Left ventricle myocardium inferior (tissue), 1 donor: ENCODE results near the gene MEGF11. TPM values are rescaled to one million over a fixed set of nuclear protein-coding genes. Genes with fewer than 3 reads are reported as not detected.

ENCODE experiments used
- DNase-seq: peaks from one replicate; pipeline ENCODE4 v3.0.0-alpha.2; 2020
- H3K27ac ChIP-seq: fragments of 200-600 bp; replicated peaks from 2 replicates; pipeline ENCODE4 v1.8.0; 2021
- H3K27me3 ChIP-seq: fragments of 200-600 bp; 2 replicates; pipeline ENCODE4 v1.8.0; 2021; ENCODE audit warnings: low read depth
- H3K36me3 ChIP-seq: fragments of 200-600 bp; 2 replicates; pipeline ENCODE4 v1.8.0; 2021
- H3K4me1 ChIP-seq: fragments of 200-600 bp; 2 replicates; pipeline ENCODE4 v1.8.0; 2021
- H3K4me3 ChIP-seq: fragments of 200-600 bp; 2 replicates; pipeline ENCODE4 v1.8.0; 2021; ENCODE audit warnings: mild to moderate bottlenecking, moderate library complexity
- H3K9me3 ChIP-seq: fragments of 200-600 bp; replicated peaks from 2 replicates; pipeline ENCODE4 v1.8.0; 2021
- CTCF ChIP-seq: fragments of 200-600 bp; IDR thresholded peaks from 2 replicates; pipeline ENCODE4 v1.8.0; 2021; ENCODE audit warnings: antibody characterized with exemption, mild to moderate bottlenecking, borderline replicate concordance
- intact Hi-C: fragments of 100-400 bp; cut with micrococcal nuclease; formaldehyde crosslinking; loops from one replicate; pipeline ENCODE4 v1.11.0; 2022
- long read RNA-seq: library from polyadenylated mRNA; unstranded; transcript quantifications from one replicate; pipeline ENCODE4 v2.0.0, GENCODE V29; 2021
- total RNA-seq: library from RNA; stranded (reverse); fragmentation: NEBNext Ultra II Directional; extraction: Animal tissue kit (Norgen Biotek cat#: 25700); gene quantifications from one replicate; pipeline ENCODE4 v1.2.1, GENCODE V29; 2021
- donor health status: DM: no; HTN: yes; CAD: no; lungs with severe emphysema.

The MEGF11 gene
- not detected for total RNA-seq
- long read RNA-seq: 0 reads

- Histone ChIP-seq H3K4me3 (peak within 1 kb of the TSS; percentile 74), H3K36me3 (no peaks in the 10 kb centered on the region), H3K9me3 (no peaks in the 10 kb centered on the region), H3K27ac (no peak within 1 kb of the TSS), H3K4me1 (peaks cover 32% of the 10 kb centered on the region), H3K27me3 (peaks cover 96% of the 10 kb centered on the region)
- DNase-seq: peak; percentile 25
- intact Hi-C loops: no loop called here
- no peak for TF ChIP-seq CTCF
Measured at GRCh38 chr15:66253418-66254088, at the start of gene MEGF11. Gene MEGF11 (minus strand): TSS chr15:66253750. CDS start chr15:66128403, 125,347 bp downstream.

GRCh38 chr15:66302489-66303278 is 49.1 kb upstream of the MEGF11 start:
- no peak for DNase-seq
- peaks cover 37% of the 10 kb centered on the region for H3K36me3 ChIP-seq
- intact Hi-C loops: no loop called here
- no peak overlapping the region for H3K4me3 ChIP-seq
- no peaks in the 10 kb centered on the region for H3K9me3 ChIP-seq
- no peak for TF ChIP-seq CTCF
- no peak overlapping the region for H3K27ac ChIP-seq
- peaks cover 4% of the 10 kb centered on the region for H3K4me1 ChIP-seq
- H3K27me3 ChIP-seq: no peaks in the 10 kb centered on the region

- Histone ChIP-seq H3K27me3 (no peaks in the 10 kb centered on the region), H3K4me1 (peaks cover 24% of the 10 kb centered on the region), H3K36me3 (peaks cover 15% of the 10 kb centered on the region), H3K27ac (no peak overlapping the region), H3K4me3 (no peak overlapping the region), H3K9me3 (no peaks in the 10 kb centered on the region)
- no peak for TF ChIP-seq CTCF
- intact Hi-C loops: no loop called here
- DNase-seq: no peak
Measured at GRCh38 chr15:66298803-66299251, 45.3 kb upstream of the MEGF11 start.

GRCh38 chr15:66296186-66296585 is 42.6 kb upstream of the MEGF11 start:
- DNase-seq: no peak
- Histone ChIP-seq H3K4me1 (peaks cover 43% of the 10 kb centered on the region), H3K36me3 (peaks cover 6% of the 10 kb centered on the region), H3K27me3 (no peaks in the 10 kb centered on the region), H3K27ac (no peak overlapping the region), H3K4me3 (no peak overlapping the region), H3K9me3 (no peaks in the 10 kb centered on the region)
- intact Hi-C loops: no loop called here
- TF ChIP-seq CTCF: no peak

GRCh38 chr15:66294932-66295235 is 41.3 kb upstream of the MEGF11 start:
- Histone ChIP-seq H3K27ac (peak overlapping the region; percentile 95), H3K27me3 (no peaks in the 10 kb centered on the region), H3K4me1 (peaks cover 43% of the 10 kb centered on the region), H3K9me3 (no peaks in the 10 kb centered on the region), H3K4me3 (peak overlapping the region; percentile 85), H3K36me3 (no peaks in the 10 kb centered on the region)
- intact Hi-C loops: no loop called here
- no peak for TF ChIP-seq CTCF
- DNase-seq: no peak
